ENCODE measurements around the gene TNNT3. TPM values are rescaled to one million over a fixed set of nuclear protein-coding genes. Genes with fewer than 3 reads are reported as not detected.

TNNT3 gene
- total RNA-seq, 4 donors from 2014 or later, result 1.9 to 3.3 TPM; not detected in 2

DNA sequence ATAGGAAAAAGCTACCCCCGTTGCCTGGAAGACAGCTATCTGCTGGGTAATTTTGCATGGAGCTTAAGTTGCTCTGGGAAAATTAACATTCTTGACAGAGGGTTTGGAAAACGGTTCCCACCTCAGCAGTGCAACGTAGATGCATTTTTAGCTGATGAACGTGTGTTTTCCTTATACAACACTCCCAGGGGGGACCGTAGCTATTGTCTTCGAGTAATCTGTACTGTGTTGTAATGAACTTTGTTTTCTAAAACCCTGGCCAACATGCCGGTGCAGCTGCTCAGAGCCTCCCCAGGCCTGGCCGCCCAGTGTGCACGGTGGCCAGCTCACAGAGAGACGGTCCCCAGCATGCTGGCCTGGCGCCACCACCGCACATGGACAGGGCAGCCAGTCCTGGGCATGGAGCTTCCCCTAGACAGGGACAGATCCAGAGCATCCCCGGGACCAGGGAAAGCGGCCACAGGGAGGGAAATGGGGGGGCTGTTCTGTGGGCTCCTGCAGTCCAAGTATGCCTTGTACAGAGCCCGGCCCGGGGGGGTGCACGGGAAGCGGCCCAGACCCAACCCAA is 2.2 kb downstream of the TNNT3 start:
- in situ Hi-C loops (cut with MboI; ENCODE audit: low pct_ligation_motif_present in 1 of 4, low pct_unique_long_range_greater_than_20kb in 1 of 4, low sequenced_read_pairs in 3 of 4) (no loop called here), intact Hi-C loops (cut with DNase I; ENCODE audit: low total_unique reads) (no loop called here)
- 67% methylated on average over 18 of the region's 18 CpGs; no CpG with 5 or more reads in 1 of the 2 donors for WGBS, 2 donors (ENCODE audit: low coverage in 1 of 2)
- Histone ChIP-seq H3K9me3 (no peaks in the 10 kb centered on the region), H3K27ac (peak overlapping the region in 2 of 4 donors; percentile 17 to 27), H3K4me1 (no peaks in the 10 kb centered on the region), H3K4me3 (no peak overlapping the region), H3K27me3 (no peaks in the 10 kb centered on the region), H3K36me3 (no peaks in the 10 kb centered on the region)
- TF ChIP-seq, protein P1, sequence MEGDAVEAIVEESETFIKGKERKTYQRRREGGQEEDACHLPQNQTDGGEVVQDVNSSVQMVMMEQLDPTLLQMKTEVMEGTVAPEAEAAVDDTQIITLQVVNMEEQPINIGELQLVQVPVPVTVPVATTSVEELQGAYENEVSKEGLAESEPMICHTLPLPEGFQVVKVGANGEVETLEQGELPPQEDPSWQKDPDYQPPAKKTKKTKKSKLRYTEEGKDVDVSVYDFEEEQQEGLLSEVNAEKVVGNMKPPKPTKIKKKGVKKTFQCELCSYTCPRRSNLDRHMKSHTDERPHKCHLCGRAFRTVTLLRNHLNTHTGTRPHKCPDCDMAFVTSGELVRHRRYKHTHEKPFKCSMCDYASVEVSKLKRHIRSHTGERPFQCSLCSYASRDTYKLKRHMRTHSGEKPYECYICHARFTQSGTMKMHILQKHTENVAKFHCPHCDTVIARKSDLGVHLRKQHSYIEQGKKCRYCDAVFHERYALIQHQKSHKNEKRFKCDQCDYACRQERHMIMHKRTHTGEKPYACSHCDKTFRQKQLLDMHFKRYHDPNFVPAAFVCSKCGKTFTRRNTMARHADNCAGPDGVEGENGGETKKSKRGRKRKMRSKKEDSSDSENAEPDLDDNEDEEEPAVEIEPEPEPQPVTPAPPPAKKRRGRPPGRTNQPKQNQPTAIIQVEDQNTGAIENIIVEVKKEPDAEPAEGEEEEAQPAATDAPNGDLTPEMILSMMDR (IDR thresholded peaks at IDR 0.05), result no peak
- TF ChIP-seq POLR2AphosphoS5 (IDR thresholded peaks at IDR 0.05) (no peak), EP300 (IDR thresholded peaks at IDR 0.05; ENCODE audit: low read depth) (no peak), POLR2A (IDR thresholded peaks at IDR 0.05) (no peak)
- DNase-seq, result no peak

DNA sequence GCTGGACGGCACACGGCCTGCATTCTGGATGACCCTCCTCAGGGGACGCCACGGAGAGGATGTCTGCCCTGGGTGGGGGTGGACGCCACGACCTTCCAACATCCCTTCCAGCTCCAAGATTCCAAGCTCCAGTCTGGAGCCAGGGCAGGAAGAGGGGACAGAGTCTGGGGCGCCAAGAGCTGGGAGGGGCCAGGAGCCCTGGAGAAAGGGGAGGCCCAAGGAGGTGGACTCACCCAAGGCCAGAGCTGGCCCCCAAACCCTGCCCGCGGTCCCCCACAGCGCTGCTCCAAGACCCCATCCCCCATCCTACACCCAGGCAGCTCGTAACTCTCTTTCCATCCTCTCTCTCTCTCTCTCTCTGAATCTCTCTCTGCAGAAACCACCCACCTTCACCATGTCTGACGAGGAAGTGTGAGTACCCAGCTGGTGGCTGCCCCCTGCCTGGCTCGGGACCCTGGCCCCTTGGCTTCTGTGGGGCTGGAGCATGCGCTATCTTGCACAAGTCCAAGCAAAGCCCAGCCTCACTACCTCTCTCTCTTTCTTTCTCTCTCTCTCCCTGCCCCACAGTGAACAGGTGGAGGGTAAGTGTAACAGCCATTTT is 3.1 kb downstream of the TNNT3 start:
- Histone ChIP-seq H3K4me1 (no peaks in the 10 kb centered on the region), H3K36me3 (no peaks in the 10 kb centered on the region), H3K4me3 (no peak overlapping the region), H3K27me3 (no peaks in the 10 kb centered on the region), H3K27ac (no peak overlapping the region), H3K9me3 (no peaks in the 10 kb centered on the region)
- no peak for DNase-seq
- in situ Hi-C loops (cut with MboI; ENCODE audit: low pct_ligation_motif_present in 1 of 4, low pct_unique_long_range_greater_than_20kb in 1 of 4, low sequenced_read_pairs in 3 of 4) (no loop called here), intact Hi-C loops (cut with DNase I; ENCODE audit: low total_unique reads) (no loop called here)
- 39 to 61% methylated on average over 4 to 14 of the region's 14 CpGs for WGBS, 2 donors (ENCODE audit: low coverage in 1 of 2)
- TF ChIP-seq POLR2AphosphoS5 (IDR thresholded peaks at IDR 0.05) (no peak), EP300 (IDR thresholded peaks at IDR 0.05; ENCODE audit: low read depth) (no peak)

DNA sequence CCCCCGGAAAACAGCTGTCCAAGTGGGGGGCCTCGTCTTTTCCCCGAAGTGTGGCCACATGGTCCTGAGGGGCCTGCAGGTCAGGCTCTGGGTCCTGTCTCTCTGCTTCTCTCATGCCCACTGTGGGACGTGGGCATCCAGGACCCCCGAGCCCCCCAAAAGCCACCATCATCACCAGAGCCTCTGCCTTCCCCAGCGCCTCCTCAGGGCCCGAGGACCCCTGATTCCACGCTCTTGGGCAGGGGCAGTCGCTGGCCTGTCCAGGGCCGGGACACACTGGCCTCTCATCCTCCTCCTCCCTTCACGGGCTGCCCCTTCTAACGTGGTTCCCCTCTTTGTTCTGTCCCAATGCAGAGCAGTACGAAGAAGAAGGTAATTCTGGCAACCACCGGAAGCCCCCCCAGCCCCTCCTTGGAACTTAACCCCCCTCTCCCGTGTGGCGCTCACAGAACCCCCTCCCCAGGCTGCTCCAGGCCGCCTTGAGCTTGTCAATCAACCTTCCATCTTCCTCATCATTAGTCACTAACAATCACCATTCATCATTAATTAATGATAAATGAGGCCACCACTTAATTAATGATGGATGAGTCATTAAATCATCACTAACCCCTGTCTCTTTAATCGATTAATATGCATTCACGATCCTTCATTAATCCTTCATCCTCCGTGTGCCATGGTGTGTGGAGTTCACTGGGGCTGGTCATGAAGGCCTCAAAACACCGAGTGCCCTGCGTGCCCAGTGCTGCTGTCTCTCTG is 3.9 kb downstream of the TNNT3 start:
- intact Hi-C loops (cut with DNase I; ENCODE audit: low total_unique reads) (no loop called here), in situ Hi-C loops (cut with MboI; ENCODE audit: low pct_ligation_motif_present in 1 of 4, low pct_unique_long_range_greater_than_20kb in 1 of 4, low sequenced_read_pairs in 3 of 4) (no loop called here)
- no peak for DNase-seq
- no peak overlapping the region for H3K27ac ChIP-seq
- no peaks in the 10 kb centered on the region for H3K4me1 ChIP-seq
- H3K27me3 ChIP-seq, result no peaks in the 10 kb centered on the region
- H3K4me3 ChIP-seq, result no peak overlapping the region
- 77 to 84% methylated on average over 4 to 20 of the region's 22 CpGs for WGBS, 2 donors (ENCODE audit: low coverage in 1 of 2)
- no peaks in the 10 kb centered on the region for H3K9me3 ChIP-seq
- H3K36me3 ChIP-seq, result no peaks in the 10 kb centered on the region
- no peak for TF ChIP-seq EP300 (IDR thresholded peaks at IDR 0.05; ENCODE audit: low read depth)
- TF ChIP-seq POLR2A (IDR thresholded peaks at IDR 0.05), result no peak
- TF ChIP-seq, protein P1 (IDR thresholded peaks at IDR 0.05), result no peak
- TF ChIP-seq POLR2AphosphoS5 (IDR thresholded peaks at IDR 0.05), result no peak

DNA sequence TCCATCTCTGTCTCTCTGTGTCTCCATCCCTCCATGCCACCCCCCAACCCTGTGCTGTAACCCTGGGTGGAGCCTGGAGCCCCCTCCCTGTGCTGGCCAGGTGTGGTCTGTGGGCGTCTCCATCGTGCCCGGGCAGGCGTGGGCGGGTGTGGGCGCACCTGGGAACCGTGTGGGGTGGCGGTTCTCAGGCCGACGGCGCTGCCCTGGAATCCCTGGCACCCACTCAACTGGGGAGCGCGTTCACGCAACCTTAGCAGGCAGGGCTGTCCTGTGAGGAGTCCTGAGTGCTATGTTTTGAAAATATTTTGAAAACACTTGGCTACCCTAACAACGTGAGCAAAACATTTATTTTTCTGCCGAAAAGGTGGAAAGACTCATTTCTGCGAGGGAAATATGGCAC is 4.7 kb downstream of the TNNT3 start:
- intact Hi-C loops (cut with DNase I; ENCODE audit: low total_unique reads), result no loop called here
- H3K36me3 ChIP-seq, result no peaks in the 10 kb centered on the region
- H3K27me3 ChIP-seq, result no peaks in the 10 kb centered on the region
- in situ Hi-C loops (cut with MboI; ENCODE audit: low pct_ligation_motif_present in 1 of 4, low pct_unique_long_range_greater_than_20kb in 1 of 4, low sequenced_read_pairs in 3 of 4), result no loop called here
- WGBS, 2 donors (ENCODE audit: low coverage in 1 of 2), result 56% methylated on average over 17 of the region's 17 CpGs; no CpG with 5 or more reads in 1 of the 2 donors
- H3K27ac ChIP-seq, result no peak overlapping the region
- no peaks in the 10 kb centered on the region for H3K9me3 ChIP-seq
- DNase-seq, result no peak
- no peaks in the 10 kb centered on the region for H3K4me1 ChIP-seq
- no peak for TF ChIP-seq EP300 (IDR thresholded peaks at IDR 0.05; ENCODE audit: low read depth)
- no peak for TF ChIP-seq POLR2AphosphoS5 (IDR thresholded peaks at IDR 0.05)
- TF ChIP-seq, protein P1 (IDR thresholded peaks at IDR 0.05), result no peak
- TF ChIP-seq POLR2A (IDR thresholded peaks at IDR 0.05), result no peak
- no peak overlapping the region for H3K4me3 ChIP-seq
